PC-3 (cell line): ENCODE data around the gene GBP1. TPM values are rescaled to one million over a fixed set of nuclear protein-coding genes. Genes with fewer than 3 reads are reported as not detected.
"Not testable (repeated sequence)": the region's sequence is repeated elsewhere in the genome, so short reads cannot be mapped to it uniquely, and the experiment has no call there.

Source experiments
- ATAC-seq: fragments of 200-7000 bp; cut with Tn5 transposase; 2 replicates; pipeline ENCODE4 v1.9.1; 2020; ENCODE audit warnings: mild to moderate bottlenecking, moderate library complexity
- BruUV-seq: library from RNA; stranded (reverse); fragments of 400-500 nt; replicated peaks from 2 replicates; lab custom pipeline; 2021; lab: Mats Ljungman, UMichigan
- CTCF ChIA-PET: fragments of 300-600 bp; sonication (Branson Sonifier 250); formaldehyde crosslinking; loops from one replicate; lab custom pipeline; 2022; ENCODE audit warnings: antibody characterized with exemption; lab: Charles Lee
- POLR2A ChIA-PET: fragments of 300-600 bp; sonication (Branson Sonifier 250); formaldehyde crosslinking; loops from one replicate; lab custom pipeline; 2022; ENCODE audit warnings: antibody characterized with exemption; ENCODE audit not compliant: unreplicated experiment; lab: Charles Lee
- DNase-seq: peaks from one replicate; pipeline ENCODE4 v3.0.0-alpha.2; 2015
- H2AFZ ChIP-seq: fragments of 300-600 bp; sonication (generic); 2 replicates; pipeline ENCODE4 v1.6.0; 2016; ENCODE audit warnings: antibody characterized with exemption, low read length
- H3F3A ChIP-seq: fragments of 300-600 bp; sonication (generic); one replicate; pipeline ENCODE4 v1.6.0; 2017; ENCODE audit warnings: antibody characterized with exemption, low read length, control low read depth, mild to moderate bottlenecking; ENCODE audit not compliant: unreplicated experiment
- H3K27ac ChIP-seq: fragments of 300-600 bp; sonication (generic); 2 replicates; pipeline ENCODE4 v1.5.1; 2016; ENCODE audit warnings: mild to moderate bottlenecking, low read length
- H3K27me3 ChIP-seq: fragments of 300-600 bp; sonication (generic); 2 replicates; pipeline ENCODE4 v1.6.1; 2016; ENCODE audit warnings: low read length, mixed read lengths
- H3K36me3 ChIP-seq: fragments of 300-600 bp; sonication (generic); 2 replicates; pipeline ENCODE4 v1.6.1; 2016; ENCODE audit warnings: low read depth, mixed run types, low read length, mixed read lengths
- H3K4me1 ChIP-seq: fragments of 300-600 bp; sonication (generic); 2 replicates; pipeline ENCODE4 v1.5.1; 2016; ENCODE audit warnings: low read length; ENCODE audit not compliant: insufficient read depth
- H3K4me2 ChIP-seq: fragments of 300-600 bp; sonication (generic); 2 replicates; pipeline ENCODE4 v1.6.0; 2016; ENCODE audit warnings: low read length
- H3K4me3 ChIP-seq: fragments of 300-600 bp; sonication (generic); 2 replicates; pipeline ENCODE4 v1.5.1; 2016; ENCODE audit warnings: mild to moderate bottlenecking, low read length, mixed read lengths
- H3K79me2 ChIP-seq: fragments of 300-600 bp; sonication (generic); 2 replicates; pipeline ENCODE4 v1.6.1; 2017; ENCODE audit warnings: low read length, mixed read lengths
- H3K9ac ChIP-seq: fragments of 300-600 bp; sonication (generic); 2 replicates; pipeline ENCODE4 v1.6.0; 2016; ENCODE audit warnings: mild to moderate bottlenecking, low read length
- H3K9me2 ChIP-seq: fragments of 300-600 bp; sonication (generic); replicated peaks from 2 replicates; pipeline ENCODE4 v1.6.1; 2016; ENCODE audit warnings: mixed run types, low read length, mixed read lengths
- H3K9me3 ChIP-seq: fragments of 300-600 bp; sonication (generic); 2 replicates; pipeline ENCODE4 v1.6.1; 2016; ENCODE audit warnings: low read length, mixed read lengths
- H4K20me1 ChIP-seq: fragments of 300-600 bp; sonication (generic); 2 replicates; pipeline ENCODE4 v1.6.1; 2016; ENCODE audit warnings: low read length, mixed read lengths
- CTCF ChIP-seq: fragments of 300-600 bp; sonication (generic); conservative IDR thresholded peaks from 2 replicates; pipeline ENCODE4 v1.5.1; 2017; ENCODE audit warnings: antibody characterized with exemption, low read depth, mild to moderate bottlenecking, low read length
- EZH2 ChIP-seq: fragments of 300-600 bp; sonication (generic); IDR thresholded peaks from one replicate; pipeline ENCODE4 v1.6.1; 2017; ENCODE audit warnings: antibody characterized with exemption, mild to moderate bottlenecking, low read length; ENCODE audit not compliant: unreplicated experiment
- EZH2phosphoT487 ChIP-seq: fragments of 300-600 bp; sonication (generic); IDR thresholded peaks from 2 replicates; pipeline ENCODE4 v1.6.1; 2018; ENCODE audit warnings: mild to moderate bottlenecking, antibody characterized with exemption, low read length, borderline replicate concordance
- intact Hi-C: fragments of 100-400 bp; cut with micrococcal nuclease; formaldehyde crosslinking; loops from 2 replicates; pipeline ENCODE4 v1.9.0; 2023
- total RNA-seq: library from RNA; depleted of rRNA; stranded (reverse); fragments of >200 nt; gene quantifications from 2 replicates; pipeline ENCODE4 v1.2.3, GENCODE V29; 2014

The GBP1 gene
- total RNA-seq, 1 experiment from 2014 or later = 1.0 TPM

DNA sequence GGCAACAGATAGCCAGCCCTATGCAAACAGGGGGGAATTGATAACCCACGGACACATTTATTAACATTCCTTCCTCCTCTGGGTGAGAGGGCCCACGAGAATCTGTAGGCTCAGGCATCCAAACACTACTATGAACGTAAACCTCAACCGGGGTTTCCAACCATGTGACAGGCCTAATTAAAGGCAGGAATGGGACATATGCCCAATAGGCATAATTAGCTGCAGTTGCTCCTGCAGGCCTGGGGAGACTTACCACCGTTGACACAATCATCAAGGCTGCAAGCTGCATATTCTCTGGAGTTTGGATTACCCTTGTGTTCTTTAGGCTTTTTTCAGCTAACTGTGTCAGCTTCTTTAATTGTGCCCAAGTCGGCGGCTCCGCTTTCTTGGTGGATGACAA is 22.2 kb upstream of the GBP1 start:
- Histone ChIP-seq H3K9ac (no peak overlapping the region), H3K9me3 (no peaks in the 10 kb centered on the region), H3K27me3 (no peaks in the 10 kb centered on the region), H3K79me2 (no peaks in the 10 kb centered on the region), H3K4me3 (no peak overlapping the region), H3K27ac (no peak overlapping the region), H4K20me1 (no peaks in the 10 kb centered on the region), H3F3A (no peaks in the 10 kb centered on the region), H3K4me1 (no peaks in the 10 kb centered on the region), H3K36me3 (no peaks in the 10 kb centered on the region), H2AFZ (no peak overlapping the region), H3K4me2 (no peak overlapping the region), H3K9me2 (no peaks in the 10 kb centered on the region)
- ChIA-PET CTCF (no interaction called here), POLR2A (no interaction called here)
- no peak for DNase-seq
- intact Hi-C loops = no loop called here
- no peak for ATAC-seq
- no TSS peak for BruUV-seq
- TF ChIP-seq CTCF = no peak
- TF ChIP-seq EZH2phosphoT487 = no peak
- TF ChIP-seq EZH2 = no peak

- H3K4me1 ChIP-seq = no peaks in the 10 kb centered on the region
- H3K4me3 ChIP-seq = no peak overlapping the region
- H3K27ac ChIP-seq = no peak overlapping the region
- no peaks in the 10 kb centered on the region for H3F3A ChIP-seq
- no peak for DNase-seq
- H3K36me3 ChIP-seq = no peaks in the 10 kb centered on the region
- H3K4me2 ChIP-seq = no peak overlapping the region
- no TSS peak for BruUV-seq
- no peak overlapping the region for H3K9ac ChIP-seq
- intact Hi-C loops = no loop called here
- ChIA-PET CTCF (no interaction called here), POLR2A (no interaction called here)
- no peaks in the 10 kb centered on the region for H3K79me2 ChIP-seq
- TF ChIP-seq EZH2 (no peak), EZH2phosphoT487 (no peak), CTCF (no peak)
- no peaks in the 10 kb centered on the region for H3K9me3 ChIP-seq
- H2AFZ ChIP-seq = no peak overlapping the region
- no peaks in the 10 kb centered on the region for H3K9me2 ChIP-seq
- no peak for ATAC-seq
- H4K20me1 ChIP-seq = no peaks in the 10 kb centered on the region
- H3K27me3 ChIP-seq = no peaks in the 10 kb centered on the region
These were observed 20.8 kb upstream of the GBP1 start for GRCh38 chr1:89085781-89086180.

DNA sequence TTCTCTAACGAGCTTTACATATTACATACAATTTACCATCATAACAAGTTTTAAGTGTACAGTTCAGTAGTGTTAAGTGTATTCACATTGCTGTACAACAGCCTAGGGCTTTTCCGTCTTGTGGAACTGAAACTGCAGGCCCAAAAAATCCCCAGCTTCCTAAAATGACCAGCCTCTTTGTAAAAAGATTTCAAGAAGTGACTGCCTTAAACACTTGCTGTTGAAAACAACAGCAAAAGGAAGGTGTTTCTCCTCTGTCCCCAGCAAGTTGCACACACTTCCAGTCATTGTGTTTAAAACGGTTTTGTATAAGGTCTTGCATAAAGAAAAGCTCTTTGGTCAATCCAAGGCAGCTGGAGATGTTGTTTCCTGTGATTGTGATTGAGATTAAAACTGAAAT is 16.0 kb upstream of the GBP1 start:
- Histone ChIP-seq H4K20me1 (no peaks in the 10 kb centered on the region), H2AFZ (no peak overlapping the region), H3K9me3 (no peaks in the 10 kb centered on the region), H3K27ac (no peak overlapping the region), H3K4me1 (no peaks in the 10 kb centered on the region), H3K27me3 (no peaks in the 10 kb centered on the region), H3K79me2 (no peaks in the 10 kb centered on the region), H3K4me2 (no peak overlapping the region), H3F3A (no peaks in the 10 kb centered on the region), H3K4me3 (no peak overlapping the region), H3K36me3 (no peaks in the 10 kb centered on the region), H3K9ac (no peak overlapping the region), H3K9me2 (no peaks in the 10 kb centered on the region)
- intact Hi-C loops = no loop called here
- BruUV-seq = no TSS peak
- ATAC-seq (no peak), DNase-seq (no peak)
- POLR2A ChIA-PET = no interaction called here
- TF ChIP-seq CTCF (no peak), EZH2phosphoT487 (no peak), EZH2 (no peak)
- CTCF ChIA-PET = no interaction called here

- BruUV-seq = not testable (repeated sequence)
These were observed 15.1 kb upstream of the GBP1 start for GRCh38 chr1:89080068-89080467.

More at GRCh38 chr1:89080068-89080467, 15.1 kb upstream of the GBP1 start:
- H3K4me1 ChIP-seq, H2AFZ ChIP-seq, ATAC-seq, H3K36me3 ChIP-seq, H3K9me2 ChIP-seq, H3K9me3 ChIP-seq, H3K4me3 ChIP-seq, DNase-seq, H3K79me2 ChIP-seq, H3K27me3 ChIP-seq, intact Hi-C loops, H3K9ac ChIP-seq, POLR2A ChIA-PET, H3K4me2 ChIP-seq, CTCF ChIA-PET, H4K20me1 ChIP-seq, H3F3A ChIP-seq, H3K27ac ChIP-seq: not testable (repeated sequence)
